Choroid plexus epithelial cell (primary cell): ENCODE data around the gene PSAT1.
A peak's percentile ranks its signal among the peaks of the same experiment; 100 is the strongest.

Experiments
- DNase-seq: peaks from one replicate; pipeline ENCODE4 v3.0.0-alpha.2; 2010; ENCODE audit warnings: low read depth
- H3K4me3 ChIP-seq: 2 replicates; pipeline ENCODE4 v1.5.1; 2011; ENCODE audit warnings: low read depth, mild to moderate bottlenecking, control low read depth, low read length, moderate library complexity
- CTCF ChIP-seq: conservative IDR thresholded peaks from 2 replicates; pipeline ENCODE4 v1.5.1; 2011; ENCODE audit warnings: low read depth, mild to moderate bottlenecking, control low read depth, inconsistent platforms, low read length, moderate library complexity

Gene PSAT1

GRCh38 chr9:78324682-78325081 is 27.8 kb downstream of the PSAT1 start:
- H3K4me3 ChIP-seq = no peak overlapping the region
- DNase-seq = no peak
- no peak for TF ChIP-seq CTCF

- DNase-seq = peak; percentile 94
- TF ChIP-seq CTCF = no peak
- H3K4me3 ChIP-seq = no peak overlapping the region
Measured at GRCh38 chr9:78325343-78325742, 28.4 kb downstream of the PSAT1 start.

GRCh38 chr9:78325846-78326360 is 29.0 kb downstream of the PSAT1 start:
- DNase-seq = no peak
- no peak overlapping the region for H3K4me3 ChIP-seq
- no peak for TF ChIP-seq CTCF

- no peak for TF ChIP-seq CTCF
- no peak overlapping the region for H3K4me3 ChIP-seq
- DNase-seq = no peak
Measured at GRCh38 chr9:78326564-78326963, 29.6 kb downstream of the PSAT1 start.

- no peak for TF ChIP-seq CTCF
- no peak overlapping the region for H3K4me3 ChIP-seq
- no peak for DNase-seq
Measured at GRCh38 chr9:78332381-78332780, 35.5 kb downstream of the PSAT1 start.

GRCh38 chr9:78348848-78349247 is 51.9 kb downstream of the PSAT1 start:
- H3K4me3 ChIP-seq = no peak overlapping the region
- no peak for TF ChIP-seq CTCF
- DNase-seq = no peak

- DNase-seq = no peak
- no peak overlapping the region for H3K4me3 ChIP-seq
- TF ChIP-seq CTCF = no peak
Measured at GRCh38 chr9:78351816-78352215, 54.9 kb downstream of the PSAT1 start.
